GM21737 (cell line): ENCODE data around the gene SERPINB13.

ENCODE experiments used
- ATAC-seq: cut with Tn5 transposase; IDR thresholded peaks from one replicate; pipeline ENCODE4 v1.9.1; 2021; ENCODE audit warnings: mild to moderate bottlenecking, moderate library complexity; ENCODE audit not compliant: unreplicated experiment

The SERPINB13 gene

DNA sequence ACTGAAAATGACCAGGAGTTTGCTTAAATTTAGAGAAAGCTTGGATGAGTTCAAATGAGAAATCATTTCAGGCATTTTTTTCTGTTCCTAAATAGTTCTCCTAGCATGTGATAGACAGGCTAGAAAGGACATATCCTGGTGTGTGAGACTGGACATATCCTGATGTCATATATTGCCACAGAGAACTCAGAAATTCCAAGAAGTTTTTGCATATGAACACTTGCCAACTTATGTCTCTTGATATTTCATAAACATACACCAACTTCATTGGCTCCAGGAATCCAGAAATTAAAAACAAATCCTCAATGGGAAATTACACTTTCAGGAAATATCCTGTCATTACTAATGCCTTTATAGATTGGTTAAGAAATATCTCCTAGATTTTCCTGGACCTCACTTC lies 59.8 kb downstream of the SERPINB13 start:
- no peak for ATAC-seq

DNA sequence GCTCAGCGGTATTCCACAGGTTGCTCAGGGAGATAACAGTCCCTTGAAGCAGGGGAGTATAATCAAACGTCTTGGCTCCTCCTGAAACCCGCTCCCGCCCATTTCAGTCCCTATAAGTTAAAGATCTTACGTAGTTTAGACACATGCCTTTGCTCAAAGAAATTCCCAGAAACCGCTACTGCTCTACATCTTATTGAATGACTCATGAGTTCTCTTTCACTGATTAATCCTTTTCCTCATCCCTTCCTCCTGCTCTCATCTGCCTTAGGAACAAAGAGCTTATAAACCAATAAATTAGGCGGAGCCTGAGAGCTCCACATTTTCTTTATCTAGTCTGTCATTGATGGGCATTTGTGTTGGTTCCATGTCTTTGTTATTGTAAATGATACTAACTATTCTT lies 61.1 kb downstream of the SERPINB13 start:
- no peak for ATAC-seq
